NCI-H2171 (cell line): ENCODE results near the gene GPR150.
A peak's percentile ranks its signal among the peaks of the same experiment; 100 is the strongest.

Source experiments
- DNase-seq: peaks from one replicate; lab custom pipeline; 2025; lab: John Stamatoyannopoulos, UW

GPR150 gene

GRCh38 chr5:95620030-95620869 is at the start of gene GPR150:
TSS of gene GPR150 (plus strand) at chr5:95620087. CDS start at chr5:95620276, 189 bp downstream.
- DNase-seq: peak; percentile 19

GRCh38 chr5:95572016-95572415 is 47.9 kb upstream of the GPR150 start:
- DNase-seq: no peak

GRCh38 chr5:95581576-95581975 is 38.3 kb upstream of the GPR150 start:
- DNase-seq: no peak

GRCh38 chr5:95583992-95584391 is 35.9 kb upstream of the GPR150 start:
- no peak for DNase-seq

GRCh38 chr5:95590880-95591279 is 29.0 kb upstream of the GPR150 start:
- no peak for DNase-seq

- no peak for DNase-seq
Measured at GRCh38 chr5:95591490-95591901, 28.4 kb upstream of the GPR150 start.

GRCh38 chr5:95595289-95595931 is 24.5 kb upstream of the GPR150 start:
- no peak for DNase-seq

GRCh38 chr5:95599252-95599651 is 20.6 kb upstream of the GPR150 start:
- DNase-seq: no peak

GRCh38 chr5:95600557-95600956 is 19.3 kb upstream of the GPR150 start:
- DNase-seq: no peak

GRCh38 chr5:95605786-95606185 is 14.1 kb upstream of the GPR150 start:
- DNase-seq: no peak

GRCh38 chr5:95606419-95606818 is 13.5 kb upstream of the GPR150 start:
- DNase-seq: no peak

- DNase-seq: no peak
Measured at GRCh38 chr5:95609711-95610110, 10.2 kb upstream of the GPR150 start.

- no peak for DNase-seq
Measured at GRCh38 chr5:95610546-95610945, 9.3 kb upstream of the GPR150 start.

- no peak for DNase-seq
Measured at GRCh38 chr5:95611396-95611795, 8.5 kb upstream of the GPR150 start.

- DNase-seq: no peak
Measured at GRCh38 chr5:95613514-95613913, 6.4 kb upstream of the GPR150 start.

GRCh38 chr5:95615164-95615467 is 4.8 kb upstream of the GPR150 start:
- DNase-seq: no peak

- DNase-seq: no peak
Measured at GRCh38 chr5:95617057-95617456, 2.8 kb upstream of the GPR150 start.

- no peak for DNase-seq
Measured at GRCh38 chr5:95619096-95619495, 791 bp upstream of the GPR150 start.

GRCh38 chr5:95619514-95620029 is 315 bp upstream of the GPR150 start:
- DNase-seq: no peak

GRCh38 chr5:95620870-95621838 is 1.3 kb downstream of the GPR150 start:
- no peak for DNase-seq

- DNase-seq: no peak
Measured at GRCh38 chr5:95621839-95622629, 2.1 kb downstream of the GPR150 start.
